ENCODE measurements around the gene ANXA10. TPM values are rescaled to one million over a fixed set of nuclear protein-coding genes. Genes with fewer than 3 reads are reported as not detected.

Gene ANXA10
- total RNA-seq, 1 experiment from 2014 or later, result 0.12 TPM

DNA sequence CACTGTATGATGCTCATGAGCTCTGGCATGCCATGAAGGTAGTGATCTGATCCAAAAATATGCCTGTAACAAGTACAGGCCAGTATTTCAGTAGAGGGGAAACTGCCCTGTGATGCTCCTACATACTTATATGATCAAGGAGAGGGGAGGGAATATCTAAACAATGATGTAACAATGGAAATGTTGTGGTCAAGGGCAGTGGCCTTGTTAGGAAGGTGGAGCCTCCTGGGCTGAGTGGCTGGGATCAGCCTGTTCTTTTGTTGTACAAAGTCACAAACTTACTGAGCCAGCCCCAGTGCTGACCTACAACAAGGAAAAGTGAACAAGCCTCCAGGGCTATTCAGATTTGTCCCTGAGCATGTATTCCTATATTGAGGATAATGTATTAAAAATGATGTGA lies 70.3 kb downstream of the ANXA10 start:
- no peak overlapping the region for H3K27ac ChIP-seq
- no peak for DNase-seq
- H3K4me3 ChIP-seq, result no peak overlapping the region

DNA sequence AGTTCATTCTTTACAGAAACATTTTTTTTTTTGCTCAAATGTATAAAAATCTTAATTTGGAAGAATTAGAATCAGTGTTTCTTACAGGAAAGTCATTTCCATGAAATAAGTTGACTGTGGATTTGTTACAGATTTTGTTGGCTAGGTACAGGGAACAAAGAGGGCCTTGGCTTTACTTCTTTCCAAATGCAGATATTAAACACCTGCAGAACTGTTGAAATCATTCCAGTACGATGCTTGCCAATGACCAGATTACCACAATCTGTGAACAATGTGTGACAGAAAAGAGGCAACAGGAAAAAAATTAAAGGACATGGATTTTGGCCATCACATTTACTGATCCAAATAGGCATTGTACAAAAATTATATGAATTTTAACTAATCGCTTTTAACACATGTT lies 70.8 kb downstream of the ANXA10 start:
- Histone ChIP-seq H3K36me3 (no peaks in the 10 kb centered on the region), H3K9me3 (replicated peaks) (no peaks in the 10 kb centered on the region), H3K27ac (no peak overlapping the region), H3K4me1 (no peaks in the 10 kb centered on the region), H3K27me3 (no peaks in the 10 kb centered on the region), H3K4me3 (no peak overlapping the region)
- no peak for DNase-seq

More for the DNA sequence above, 70.3 kb downstream of the ANXA10 start:
- Histone ChIP-seq H3K9me3 (replicated peaks) (no peaks in the 10 kb centered on the region), H3K27me3 (no peaks in the 10 kb centered on the region), H3K4me1 (no peaks in the 10 kb centered on the region), H3K36me3 (no peaks in the 10 kb centered on the region)

DNA sequence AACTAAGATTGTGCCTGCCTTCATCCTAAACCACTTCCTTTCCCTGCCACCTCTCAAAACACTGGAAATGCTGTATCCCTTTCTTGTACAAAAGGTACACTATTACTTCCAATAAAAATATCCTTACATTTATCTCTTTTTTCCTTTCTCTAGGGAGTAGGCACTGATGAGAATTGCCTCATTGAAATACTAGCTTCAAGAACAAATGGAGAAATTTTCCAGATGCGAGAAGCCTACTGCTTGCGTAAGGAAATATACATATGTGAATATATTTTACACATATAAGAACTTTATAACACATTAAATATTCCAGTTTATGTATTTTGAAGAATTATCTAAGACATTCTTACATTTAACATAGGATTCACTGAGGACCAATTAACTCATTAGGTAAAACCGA lies 71.7 kb downstream of the ANXA10 start:
- Histone ChIP-seq H3K36me3 (no peaks in the 10 kb centered on the region), H3K9me3 (replicated peaks) (no peaks in the 10 kb centered on the region), H3K4me1 (no peaks in the 10 kb centered on the region), H3K27me3 (no peaks in the 10 kb centered on the region), H3K27ac (no peak overlapping the region), H3K4me3 (no peak overlapping the region)
- no peak for DNase-seq

DNA sequence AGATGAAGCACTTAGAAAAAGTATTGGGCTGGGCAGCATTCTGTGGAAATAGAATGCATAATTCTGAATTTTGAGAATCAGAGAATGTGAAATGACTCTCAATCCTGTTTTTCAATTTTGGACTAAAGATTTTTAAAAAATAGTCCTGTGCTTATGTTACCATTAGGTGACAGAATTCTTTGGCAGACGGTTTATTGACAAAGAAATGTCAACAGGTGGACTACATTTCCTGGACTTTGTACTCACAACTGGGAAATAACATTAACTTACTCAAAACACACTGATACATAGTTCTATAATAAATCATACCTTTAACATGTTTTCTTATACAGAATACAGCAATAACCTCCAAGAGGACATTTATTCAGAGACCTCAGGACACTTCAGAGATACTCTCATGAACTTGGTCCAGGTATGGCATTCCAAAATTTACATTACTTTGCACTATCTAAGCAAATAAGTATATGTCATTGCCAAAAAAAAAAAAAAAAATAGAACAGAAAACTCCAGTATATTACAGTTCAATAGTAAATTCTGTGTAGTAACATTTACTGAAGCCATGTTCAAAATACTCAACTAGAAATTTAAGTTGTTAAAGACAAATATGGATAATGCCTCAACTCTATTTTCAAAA lies 72.7 kb downstream of the ANXA10 start:
- Histone ChIP-seq H3K27me3 (no peaks in the 10 kb centered on the region), H3K36me3 (no peaks in the 10 kb centered on the region), H3K4me1 (no peaks in the 10 kb centered on the region), H3K27ac (no peak overlapping the region), H3K9me3 (replicated peaks) (no peaks in the 10 kb centered on the region), H3K4me3 (no peak overlapping the region)
- no peak for DNase-seq

DNA sequence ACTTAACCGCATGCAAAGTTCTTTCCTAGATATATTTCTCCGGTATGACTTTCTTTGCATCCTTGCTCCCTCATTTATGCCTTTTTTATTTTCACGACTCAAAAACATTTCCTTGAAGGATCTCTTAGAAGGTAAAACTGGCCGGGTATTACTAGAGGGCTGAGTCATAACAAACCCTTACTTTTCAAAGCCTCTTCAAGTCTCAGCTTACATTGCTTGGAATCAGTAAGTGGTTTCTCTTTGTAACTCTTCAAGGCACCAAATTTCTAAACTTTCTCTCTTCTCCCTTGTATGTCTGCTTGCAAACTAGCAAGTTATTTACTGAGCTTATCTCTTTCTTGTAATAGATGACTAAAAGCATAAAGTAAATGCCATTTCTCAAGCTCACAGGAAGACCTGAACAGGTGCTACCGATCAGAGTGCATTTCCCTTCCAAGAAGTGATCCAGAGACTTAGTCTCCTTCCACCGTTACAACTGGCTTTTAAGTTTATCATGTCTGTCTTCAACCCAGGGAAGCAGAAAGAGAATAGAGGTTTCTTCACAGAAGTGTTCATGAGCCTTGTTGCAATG lies 75.5 kb downstream of the ANXA10 start:
- Histone ChIP-seq H3K36me3 (no peaks in the 10 kb centered on the region), H3K4me1 (no peaks in the 10 kb centered on the region)
- no peak for DNase-seq

DNA sequence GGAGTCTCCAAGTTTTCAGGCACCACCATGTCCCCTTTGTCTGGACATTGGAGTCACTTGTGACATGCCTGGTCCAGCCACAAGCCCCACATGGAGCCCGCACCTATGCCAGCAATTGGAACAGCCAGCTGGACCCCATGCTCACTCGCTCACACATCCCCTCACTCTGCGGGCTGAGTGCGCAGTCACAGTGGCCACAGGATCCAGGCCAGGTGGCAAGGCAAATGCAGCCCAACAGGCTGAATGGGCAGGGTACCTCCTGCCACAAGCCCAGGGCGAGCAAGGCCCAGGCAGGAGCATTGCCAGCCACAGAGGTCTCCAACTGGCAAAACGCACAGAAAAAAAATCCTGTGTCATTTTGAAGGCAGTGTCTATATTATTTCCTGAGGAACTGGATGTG lies 82.0 kb downstream of the ANXA10 start:
- H3K4me1 ChIP-seq, result no peaks in the 10 kb centered on the region
- no peak overlapping the region for H3K27ac ChIP-seq
- DNase-seq, result no peak

More for the DNA sequence above, 75.5 kb downstream of the ANXA10 start:
- no peaks in the 10 kb centered on the region for H3K9me3 ChIP-seq (replicated peaks)
- no peaks in the 10 kb centered on the region for H3K27me3 ChIP-seq
- H3K4me3 ChIP-seq, result no peak overlapping the region
- H3K27ac ChIP-seq, result no peak overlapping the region

DNA sequence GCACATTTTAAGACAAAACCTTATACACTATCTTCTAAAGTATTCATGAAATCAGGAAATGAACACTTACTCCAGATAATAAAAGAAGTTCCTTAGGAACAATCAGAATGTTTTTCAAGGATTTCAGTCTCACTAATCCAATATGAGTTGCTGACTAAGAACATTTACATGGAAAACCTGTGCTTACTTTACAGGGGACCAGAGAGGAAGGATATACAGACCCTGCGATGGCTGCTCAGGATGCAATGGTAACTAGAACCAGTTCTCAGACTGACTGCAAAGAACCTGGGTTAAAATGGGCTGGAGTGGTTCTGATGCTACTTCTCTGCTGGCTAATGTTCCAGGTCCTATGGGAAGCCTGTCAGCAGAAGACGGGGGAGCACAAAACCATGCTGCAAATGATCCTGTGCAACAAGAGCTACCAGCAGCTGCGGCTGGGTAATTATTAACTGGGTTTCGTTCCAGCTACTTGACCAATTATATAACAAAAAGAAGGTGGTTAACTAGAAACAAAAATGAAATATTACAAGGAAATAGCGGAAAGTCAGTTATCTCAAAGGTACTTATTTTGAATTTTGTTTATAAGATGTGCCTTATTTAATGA lies 85.3 kb downstream of the ANXA10 start:
- no peaks in the 10 kb centered on the region for H3K4me1 ChIP-seq
- DNase-seq, result no peak
- no peaks in the 10 kb centered on the region for H3K27me3 ChIP-seq
- no peak overlapping the region for H3K27ac ChIP-seq
- H3K9me3 ChIP-seq (replicated peaks), result no peaks in the 10 kb centered on the region
- no peaks in the 10 kb centered on the region for H3K36me3 ChIP-seq
- no peak overlapping the region for H3K4me3 ChIP-seq

More for the DNA sequence above, 82.0 kb downstream of the ANXA10 start:
- no peaks in the 10 kb centered on the region for H3K9me3 ChIP-seq (replicated peaks)
- H3K36me3 ChIP-seq, result no peaks in the 10 kb centered on the region
- no peaks in the 10 kb centered on the region for H3K27me3 ChIP-seq
- H3K4me3 ChIP-seq, result no peak overlapping the region

DNA sequence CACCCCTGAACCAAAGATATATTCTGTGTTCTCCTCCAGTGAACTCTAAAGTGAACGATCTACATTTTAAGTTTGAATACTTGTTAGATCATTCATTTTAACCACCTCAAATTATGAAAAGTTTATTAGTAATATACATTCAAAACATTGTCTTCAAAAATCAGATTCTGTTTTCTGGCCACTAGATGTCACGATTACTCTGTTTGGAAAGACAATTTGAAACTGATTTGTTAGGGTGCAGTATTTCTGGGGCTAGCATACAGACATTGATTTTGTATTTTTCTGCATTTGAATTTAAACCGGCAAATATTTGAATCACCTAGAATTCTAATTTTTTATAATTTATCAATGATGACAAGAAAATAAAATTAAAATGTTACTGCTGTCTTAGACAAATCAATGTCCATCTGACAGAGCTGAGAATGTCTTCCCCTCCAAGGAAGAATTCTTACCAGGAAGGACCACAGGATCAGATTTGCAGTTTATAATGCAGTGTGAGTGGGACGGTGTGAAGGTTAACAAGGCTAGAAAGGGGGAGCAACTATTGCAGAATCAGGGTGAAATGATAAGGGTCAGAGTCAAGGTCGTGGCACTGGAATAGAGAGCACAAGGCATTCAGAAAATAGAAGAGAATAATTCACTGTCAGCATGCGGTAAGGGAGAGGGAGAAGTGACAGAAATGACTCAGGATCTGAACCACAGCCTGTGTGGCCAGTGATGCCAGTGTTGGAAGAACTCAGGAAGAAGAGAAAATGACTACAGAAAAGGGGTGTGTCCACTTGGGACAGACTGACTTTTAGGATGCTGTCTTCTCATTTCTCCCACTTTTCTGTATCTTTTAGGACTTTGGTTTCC lies 91.6 kb downstream of the ANXA10 start:
- Histone ChIP-seq H3K36me3 (no peaks in the 10 kb centered on the region), H3K27me3 (no peaks in the 10 kb centered on the region), H3K4me1 (no peaks in the 10 kb centered on the region; the same call in 1 of the 2 replicates), H3K9me3 (replicated peaks) (no peaks in the 10 kb centered on the region), H3K27ac (no peak overlapping the region), H3K4me3 (no peak overlapping the region)
- DNase-seq, result peak in 1 of 2 experiments; percentile 64

DNA sequence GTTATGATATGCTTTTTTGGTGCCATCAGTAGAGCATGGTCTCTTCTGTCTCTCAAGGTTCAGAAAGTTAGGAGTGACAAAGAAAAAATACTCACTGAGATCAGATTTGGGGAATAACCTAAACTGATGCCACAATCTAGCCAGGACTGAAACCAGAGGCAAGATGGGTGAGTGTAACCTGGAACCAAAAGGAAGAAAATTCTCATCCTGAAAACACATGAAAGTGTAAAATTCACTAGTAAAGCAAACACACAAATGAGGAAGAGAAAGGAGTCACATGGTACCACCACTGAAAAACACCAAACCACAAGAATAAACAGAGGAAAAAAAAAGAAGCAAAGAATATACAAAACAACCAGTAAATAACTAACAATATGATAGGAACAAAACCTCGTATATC lies 96.4 kb downstream of the ANXA10 start:
- no peak overlapping the region for H3K27ac ChIP-seq
- H3K36me3 ChIP-seq, result no peaks in the 10 kb centered on the region
- H3K9me3 ChIP-seq (replicated peaks), result no peaks in the 10 kb centered on the region
- no peak for DNase-seq
- H3K27me3 ChIP-seq, result no peaks in the 10 kb centered on the region
- H3K4me1 ChIP-seq, result no peaks in the 10 kb centered on the region; the same call in 1 of the 2 replicates
- H3K4me3 ChIP-seq, result no peak overlapping the region

DNA sequence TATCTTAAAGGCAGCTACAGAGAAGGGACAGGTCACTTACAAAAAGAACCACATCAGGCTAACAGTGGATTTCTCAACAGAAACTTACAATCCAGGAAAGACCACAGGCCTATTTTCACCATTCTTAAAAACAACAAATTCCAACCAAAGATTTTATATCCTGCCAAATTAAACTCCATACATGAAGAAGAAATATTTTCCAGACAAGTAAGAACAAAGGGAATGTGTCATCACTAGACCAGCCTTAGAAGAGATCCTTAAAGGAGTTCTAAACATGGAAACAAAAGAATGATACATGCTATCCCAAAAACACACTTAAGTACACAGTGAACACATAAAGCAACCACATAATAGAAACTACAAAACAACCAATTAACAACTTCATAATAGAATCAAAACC lies 105.6 kb downstream of the ANXA10 start:
- no peak overlapping the region for H3K27ac ChIP-seq
- H3K4me1 ChIP-seq, result peaks cover 5% of the 10 kb centered on the region
- no peak for DNase-seq
- H3K9me3 ChIP-seq (replicated peaks), result no peaks in the 10 kb centered on the region
- no peaks in the 10 kb centered on the region for H3K36me3 ChIP-seq
- no peaks in the 10 kb centered on the region for H3K27me3 ChIP-seq
- H3K4me3 ChIP-seq, result no peak overlapping the region

DNA sequence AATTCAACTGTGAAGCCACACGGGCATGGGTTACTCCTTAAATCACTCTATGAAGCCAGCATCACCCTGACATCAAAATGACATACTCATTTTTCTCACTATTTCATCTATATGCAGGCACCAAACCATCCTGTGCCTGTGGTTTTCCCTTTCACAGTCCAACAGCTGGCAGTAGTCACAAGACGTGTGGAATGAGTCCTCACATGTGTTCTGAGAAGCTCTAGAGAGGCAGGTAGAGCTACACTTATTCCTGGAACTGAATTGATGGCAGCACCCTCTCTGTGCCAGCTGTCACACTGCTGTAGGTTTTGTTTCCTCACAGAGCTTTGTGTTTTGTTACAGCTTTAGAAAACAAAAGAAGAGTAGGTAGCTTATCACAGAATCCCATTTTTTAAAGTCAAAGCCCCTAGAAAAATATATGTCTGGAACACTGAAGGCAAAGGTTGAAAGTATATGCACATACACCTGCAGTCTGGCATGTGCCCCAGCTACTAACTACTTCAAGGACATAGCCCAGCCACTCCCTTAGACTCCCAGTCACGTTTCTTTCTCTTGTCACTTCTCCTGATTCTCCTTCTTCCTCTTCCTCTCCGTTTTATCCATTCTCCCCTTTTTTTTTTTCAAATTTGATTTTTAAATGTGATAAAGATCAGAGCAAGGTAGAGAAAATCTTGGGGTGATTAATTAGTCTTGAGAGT lies 107.1 kb downstream of the ANXA10 start:
- H3K27ac ChIP-seq, result peak overlapping the region; percentile 15; the same call in 1 of the 2 replicates
- peak; percentile 45 to 65 for DNase-seq

DNA sequence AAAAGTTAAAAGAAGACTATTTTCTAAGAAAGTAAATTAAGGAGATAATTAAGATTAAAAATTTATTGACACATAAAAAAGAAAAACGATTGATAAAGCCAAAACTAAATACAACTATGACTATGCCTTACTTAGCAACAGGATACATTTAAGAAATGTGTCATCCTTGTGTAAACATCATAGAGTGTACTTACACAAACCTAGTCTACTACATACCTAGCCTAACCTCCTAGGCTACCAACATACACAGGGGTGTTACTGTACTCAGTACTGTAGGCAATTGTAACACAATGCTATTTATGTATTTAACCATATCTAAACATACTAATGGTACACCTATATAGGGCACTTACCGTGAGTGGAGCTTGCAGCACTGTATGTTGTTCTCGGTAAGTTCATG lies 108.3 kb downstream of the ANXA10 start:
- Histone ChIP-seq H3K4me3 (no peak overlapping the region), H3K27ac (no peak overlapping the region), H3K36me3 (no peaks in the 10 kb centered on the region), H3K27me3 (no peaks in the 10 kb centered on the region), H3K4me1 (peaks cover 5% of the 10 kb centered on the region), H3K9me3 (replicated peaks) (peaks cover 9% of the 10 kb centered on the region)
- no peak for DNase-seq

More for the DNA sequence above, 107.1 kb downstream of the ANXA10 start:
- Histone ChIP-seq H3K9me3 (replicated peaks) (peaks cover 7% of the 10 kb centered on the region), H3K27me3 (no peaks in the 10 kb centered on the region), H3K4me3 (no peak overlapping the region), H3K36me3 (no peaks in the 10 kb centered on the region), H3K4me1 (peaks cover 5% of the 10 kb centered on the region)

DNA sequence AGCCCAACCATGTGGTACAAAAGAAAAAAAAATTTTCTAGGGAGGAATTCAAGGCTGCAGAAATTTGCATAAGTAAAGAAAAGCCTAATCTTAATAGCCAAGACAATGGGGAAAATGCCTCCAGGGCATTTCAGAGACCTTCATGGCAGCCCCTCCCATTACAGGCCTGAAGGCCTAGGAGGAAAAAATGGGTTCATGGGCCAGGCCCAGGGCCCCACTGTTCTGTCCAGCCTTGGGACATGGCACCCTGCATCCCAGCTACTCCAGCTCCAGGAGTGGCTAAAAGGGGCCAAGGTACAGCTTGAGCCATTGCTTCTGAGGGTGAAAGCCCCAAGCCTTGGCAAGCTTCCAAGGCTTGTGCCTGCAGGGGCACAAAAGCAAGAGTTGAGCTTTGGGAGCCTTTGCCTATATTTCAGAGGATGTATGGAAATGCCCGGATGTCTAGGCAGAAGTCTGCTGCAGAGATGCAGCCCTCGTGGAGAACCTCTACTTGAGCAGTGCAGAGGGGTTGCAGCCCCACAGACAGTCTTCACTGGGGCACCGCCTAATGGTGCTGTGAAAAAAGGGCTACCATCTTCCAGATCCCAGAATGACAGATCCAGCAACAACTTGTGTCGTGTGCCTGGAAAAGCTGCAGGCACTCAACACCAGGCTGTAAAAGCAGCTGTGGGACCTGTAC lies 111.0 kb downstream of the ANXA10 start:
- peaks cover 9% of the 10 kb centered on the region for H3K9me3 ChIP-seq (replicated peaks)
- no peaks in the 10 kb centered on the region for H3K36me3 ChIP-seq
- no peak overlapping the region for H3K4me3 ChIP-seq
- H3K27me3 ChIP-seq, result no peaks in the 10 kb centered on the region
- no peak for DNase-seq
- H3K27ac ChIP-seq, result no peak overlapping the region
- H3K4me1 ChIP-seq, result peaks cover 5% of the 10 kb centered on the region
